T-cell (primary cell): Measurements from ENCODE around the gene FIGNL2. TPM values are rescaled to one million over a fixed set of nuclear protein-coding genes. Genes with fewer than 3 reads are reported as not detected.

Source experiments
- ATAC-seq, 4 experiments: fragments of 200-7000 bp in 3 of 4; fragments of 150-1000 bp in 1 of 4; cut with Tn5 transposase; replicated peaks in 1 of 4; 1 replicate in 3 of 4; 2 replicates in 1 of 4; pipeline ENCODE4 v1.10.0; 2021; ENCODE audit warnings: moderate library complexity in 3 of 4, mild to moderate bottlenecking in 2 of 4, moderate number of reproducible peaks in 1 of 4
- CTCF ChIA-PET, 2 donors: fragments of 300-600 bp; sonication (Branson Sonifier 250); formaldehyde crosslinking; loops; one replicate each; lab custom pipeline; 2022; ENCODE audit warnings: antibody characterized with exemption in 2 of 2; lab: Charles Lee
- POLR2A ChIA-PET, 2 donors: fragments of 300-600 bp; sonication (Branson Sonifier 250); formaldehyde crosslinking; loops; one replicate each; lab custom pipeline; 2022; ENCODE audit warnings: antibody characterized with exemption in 2 of 2; lab: Charles Lee
- DNase-seq, 35 experiments: peaks; one replicate each; pipeline versions ENCODE4 v3.0.0 to v3.0.0-alpha.2; 2013 to 2023
- H3K27ac ChIP-seq: one replicate; pipeline ENCODE4 v1.5.1; 2013; ENCODE audit warnings: low read length
- H3K27me3 ChIP-seq, 2 experiments: replicated peaks in 1 of 2; 1 replicate in 1 of 2; 2 replicates in 1 of 2; pipeline versions ENCODE4 v1.6.1 to v1.7.0; 2013; ENCODE audit warnings: low read length in 1 of 2, mixed read lengths in 1 of 2; ENCODE audit not compliant: control insufficient read depth in 2 of 2, insufficient read depth in 2 of 2; ENCODE audit errors: extremely low read depth in 1 of 2
- H3K36me3 ChIP-seq, 2 donors: 1 replicate in 1 of 2; 2 replicates in 1 of 2; pipeline versions ENCODE4 v1.6.1 to v1.7.0; 2013; ENCODE audit warnings: low read length in 1 of 2; ENCODE audit not compliant: control insufficient read depth in 2 of 2, insufficient read depth in 1 of 2; ENCODE audit errors: extremely low read depth in 1 of 2
- H3K4me1 ChIP-seq, 2 experiments: 1 replicate in 1 of 2; 2 replicates in 1 of 2; pipeline versions ENCODE4 v1.6.1 to v1.7.0; 2013; ENCODE audit warnings: low read length in 2 of 2, mixed read lengths in 1 of 2; ENCODE audit not compliant: insufficient read depth in 2 of 2, control insufficient read depth in 1 of 2; ENCODE audit errors: extremely low read depth in 1 of 2
- H3K4me3 ChIP-seq, 2 donors: 1 replicate in 1 of 2; 2 replicates in 1 of 2; pipeline versions ENCODE4 v1.5.1 to v1.7.0; 2013; ENCODE audit warnings: mild to moderate bottlenecking in 2 of 2, low read length in 1 of 2, moderate library complexity in 1 of 2; ENCODE audit not compliant: control insufficient read depth in 1 of 2; ENCODE audit errors: extremely low read depth in 1 of 2
- H3K9me3 ChIP-seq: 2 replicates; pipeline ENCODE4 v1.7.0; 2013
- H3K27ac Mint-ChIP-seq, 2 donors: one replicate each; pipeline ENCODE4 v1.8.0; 2020 to 2021; ENCODE audit warnings: mild to moderate bottlenecking in 2 of 2, mixed read lengths in 2 of 2
- H3K27me3 Mint-ChIP-seq, 2 donors: one replicate each; pipeline ENCODE4 v1.8.0; 2021 to 2022; ENCODE audit warnings: mixed read lengths in 2 of 2
- H3K36me3 Mint-ChIP-seq: one replicate; pipeline ENCODE4 v1.8.0; 2021; ENCODE audit warnings: mixed read lengths
- H3K4me1 Mint-ChIP-seq, 3 donors: one replicate each; pipeline ENCODE4 v1.8.0; 2020 to 2022; ENCODE audit warnings: mixed read lengths in 3 of 3, mild to moderate bottlenecking in 1 of 3
- H3K4me3 Mint-ChIP-seq, 3 donors: one replicate each; pipeline ENCODE4 v1.8.0; 2020 to 2022; ENCODE audit warnings: mild to moderate bottlenecking in 3 of 3, mixed read lengths in 3 of 3, moderate library complexity in 3 of 3
- H3K9me3 Mint-ChIP-seq, 3 donors: one replicate each; pipeline ENCODE4 v1.8.0; 2020 to 2022; ENCODE audit warnings: mixed read lengths in 3 of 3
- WGBS: methylation state at CpG from one replicate; pipeline ENCODE4 v1.1.5; 2013; ENCODE audit warnings: missing lambda C conversion rate; ENCODE audit not compliant: insufficient coverage; 5-methylcytosine and 5-hydroxymethylcytosine counted together
- total RNA-seq, 35 experiments: library from RNA in 6 of 35; stranded (reverse) in 6 of 35; fragments of 120-200 nt in 1 of 35; gene quantifications; one replicate each; pipeline versions ENCODE4 v1.2.1 to v1.2.4 and lab custom pipeline; 2013 to 2026

FIGNL2 gene
- total RNA-seq, 5 donors from 2014 or later (not counting 1 experiment from before 2014, with no cell fraction given): 1.3 to 2.0 (median 1.6) TPM

- H3K27me3 Mint-ChIP-seq: no peaks in the 10 kb centered on the region
- DNase-seq: no peak
- ChIA-PET CTCF (interaction anchor here in 1 of 2 donors (1.1 to 2.1 kb wide), 3 partner anchors 9 to 482 kb away, joined by 3 to 5 read pairs (median 3); a partner anchor contains a TSS), POLR2A (no interaction called here)
- H3K4me1 Mint-ChIP-seq: peaks cover 17 to 38% (median 31%) of the 10 kb centered on the region in 3 donors
- Histone ChIP-seq H3K9me3 (no peaks in the 10 kb centered on the region), H3K4me3 (no peak overlapping the region), H3K27ac (no peak overlapping the region), H3K36me3 (no peaks in the 10 kb centered on the region), H3K4me1 (peaks cover 8 to 27% of the 10 kb centered on the region in 2 experiments), H3K27me3 (peaks cover 0 to 3% of the 10 kb centered on the region in 2 experiments)
- no peaks in the 10 kb centered on the region for H3K36me3 Mint-ChIP-seq
- peak overlapping the region; percentile 43 to 68 (median 60) for H3K4me3 Mint-ChIP-seq
- no peaks in the 10 kb centered on the region for H3K9me3 Mint-ChIP-seq
- H3K27ac Mint-ChIP-seq: peak overlapping the region in 1 of 2 donors; percentile 52
- 84% methylated on average over 2 of the region's 4 CpGs for WGBS
- no peak for ATAC-seq
Measured at GRCh38 chr12:51822956-51823355, 25.6 kb downstream of the FIGNL2 start.

GRCh38 chr12:51822261-51822616, 26.3 kb downstream of the FIGNL2 start:
- ATAC-seq (no peak), DNase-seq (no peak)
- ChIA-PET CTCF (interaction anchor here in 1 of 2 donors (0.5 kb wide), 1 partner anchor 1711 kb away, joined by 4 read pairs; no protein-coding TSS in a partner anchor), POLR2A (interaction anchor here in 1 of 2 donors (0.5 kb wide), 1 partner anchor 1307 kb away, joined by 6 read pairs; no protein-coding TSS in a partner anchor)
- Histone ChIP-seq H3K9me3 (no peaks in the 10 kb centered on the region), H3K27me3 (peaks cover 0 to 3% of the 10 kb centered on the region in 2 experiments), H3K27ac (no peak overlapping the region), H3K4me3 (no peak overlapping the region), H3K36me3 (no peaks in the 10 kb centered on the region), H3K4me1 (peaks cover 5 to 22% of the 10 kb centered on the region in 2 experiments)
- no peaks in the 10 kb centered on the region for H3K36me3 Mint-ChIP-seq
- WGBS: 92% methylated on average over 15 of the region's 16 CpGs
- H3K4me3 Mint-ChIP-seq: peak overlapping the region; percentile 43 to 68 (median 60)
- H3K9me3 Mint-ChIP-seq: no peaks in the 10 kb centered on the region
- no peaks in the 10 kb centered on the region for H3K27me3 Mint-ChIP-seq
- H3K4me1 Mint-ChIP-seq: peaks cover 11 to 31% (median 24%) of the 10 kb centered on the region in 3 donors
- peak overlapping the region in 1 of 2 donors; percentile 64 for H3K27ac Mint-ChIP-seq

- Histone ChIP-seq H3K4me1 (peaks cover 5 to 21% of the 10 kb centered on the region in 2 experiments), H3K9me3 (no peaks in the 10 kb centered on the region), H3K27ac (peak overlapping the region; percentile 89), H3K4me3 (peak overlapping the region; percentile 75 to 86), H3K27me3 (peaks cover 0 to 3% of the 10 kb centered on the region in 2 experiments), H3K36me3 (no peaks in the 10 kb centered on the region)
- CTCF ChIA-PET: interaction anchor here in 1 of 2 donors (0.9 kb wide), 1 partner anchor 53 kb away, joined by 4 read pairs; no protein-coding TSS in a partner anchor
- no peaks in the 10 kb centered on the region for H3K9me3 Mint-ChIP-seq
- H3K27ac Mint-ChIP-seq: peak overlapping the region in 1 of 2 donors; percentile 64
- no peaks in the 10 kb centered on the region for H3K36me3 Mint-ChIP-seq
- 14% methylated on average over 92 of the region's 101 CpGs for WGBS
- peaks cover 11 to 28% (median 24%) of the 10 kb centered on the region in 3 donors for H3K4me1 Mint-ChIP-seq
- POLR2A ChIA-PET: no interaction called here
- no peaks in the 10 kb centered on the region for H3K27me3 Mint-ChIP-seq
- DNase-seq (peak in 14 of 35 experiments; percentile 6 to 58 (median 24)), ATAC-seq (peak; percentile 25 to 28 (median 26))
- peak overlapping the region; percentile 60 to 68 (median 65) for H3K4me3 Mint-ChIP-seq
Measured at GRCh38 chr12:51821440-51822260, 26.9 kb downstream of the FIGNL2 start.

- ATAC-seq (peak; percentile 83 to 88 (median 84)), DNase-seq (peak; percentile 39 to 87 (median 70))
- peak overlapping the region; percentile 57 to 75 (median 65) for H3K4me3 Mint-ChIP-seq
- H3K27ac Mint-ChIP-seq: no peak overlapping the region
- ChIA-PET POLR2A (no interaction called here), CTCF (interaction anchor here in 1 of 2 donors (0.7 to 1.1 kb wide), 4 partner anchors 54 to 425 kb away, joined by 3 to 4 read pairs (median 3); no protein-coding TSS in a partner anchor)
- Histone ChIP-seq H3K4me3 (peak overlapping the region; percentile 75 to 86), H3K27ac (peak overlapping the region; percentile 89), H3K9me3 (no peaks in the 10 kb centered on the region), H3K4me1 (peaks cover 5 to 19% of the 10 kb centered on the region in 2 experiments), H3K36me3 (no peaks in the 10 kb centered on the region), H3K27me3 (peaks cover 0 to 6% of the 10 kb centered on the region in 2 experiments)
- H3K4me1 Mint-ChIP-seq: peaks cover 12 to 30% (median 25%) of the 10 kb centered on the region in 3 donors
- WGBS: 1% methylated on average over 113 of the region's 113 CpGs
- H3K27me3 Mint-ChIP-seq: no peaks in the 10 kb centered on the region
- H3K36me3 Mint-ChIP-seq: no peaks in the 10 kb centered on the region
- H3K9me3 Mint-ChIP-seq: no peaks in the 10 kb centered on the region
Measured at GRCh38 chr12:51820526-51821439, 27.7 kb downstream of the FIGNL2 start.

- CTCF ChIA-PET: interaction anchor here (0.6 to 1.1 kb wide), 4 partner anchors 135 to 399 kb away, joined by 3 to 6 read pairs (median 3); no protein-coding TSS in a partner anchor
- Histone ChIP-seq H3K27me3 (peaks cover 0 to 15% of the 10 kb centered on the region in 2 experiments), H3K4me1 (peaks cover 5 to 27% of the 10 kb centered on the region in 2 experiments), H3K4me3 (peak overlapping the region; percentile 59 to 75), H3K36me3 (no peaks in the 10 kb centered on the region), H3K27ac (peak overlapping the region; percentile 52), H3K9me3 (no peaks in the 10 kb centered on the region)
- 14% methylated on average over 26 of the region's 32 CpGs for WGBS
- ATAC-seq (no peak), DNase-seq (no peak)
- peak overlapping the region; percentile 39 to 49 for H3K27ac Mint-ChIP-seq
- H3K4me3 Mint-ChIP-seq: peak overlapping the region; percentile 57 to 75 (median 65)
- peaks cover 20 to 37% (median 33%) of the 10 kb centered on the region in 3 donors for H3K4me1 Mint-ChIP-seq
- H3K9me3 Mint-ChIP-seq: no peaks in the 10 kb centered on the region
- POLR2A ChIA-PET: no interaction called here
- peaks cover 0 to 5% of the 10 kb centered on the region in 2 donors for H3K27me3 Mint-ChIP-seq
- H3K36me3 Mint-ChIP-seq: no peaks in the 10 kb centered on the region
Measured at GRCh38 chr12:51819736-51820525, 28.6 kb downstream of the FIGNL2 start.
